ENCODE measurements around the gene CCSAP. TPM values are rescaled to one million over a fixed set of nuclear protein-coding genes. Genes with fewer than 3 reads are reported as not detected.
A peak's percentile ranks its signal among the peaks of the same experiment; 100 is the strongest.
"Not testable (repeated sequence)": the region's sequence is repeated elsewhere in the genome, so short reads cannot be mapped to it uniquely, and the experiment has no call there.

The CCSAP gene
- total RNA-seq, 1 donor from 2014 or later, result 8.0 TPM

GRCh38 chr1:229296541-229296941 is 46.3 kb downstream of the CCSAP start:
- Histone ChIP-seq H3K27me3 (ENCODE audit: insufficient read depth, low read length) (no peaks in the 10 kb centered on the region), H3K9me3 (ENCODE audit: insufficient read depth, low read depth, low read length) (no peaks in the 10 kb centered on the region), H3K9ac (ENCODE audit: low read length) (no peak overlapping the region), H3K36me3 (ENCODE audit: insufficient read depth, low read length) (peaks cover 14% of the 10 kb centered on the region), H3K79me2 (ENCODE audit: insufficient read depth, low read length) (no peaks in the 10 kb centered on the region), H4K20me1 (ENCODE audit: insufficient read depth, low read length) (no peaks in the 10 kb centered on the region), H2AFZ (ENCODE audit: low read depth, low read length) (no peak overlapping the region), H3K4me1 (ENCODE audit: insufficient read depth, low read length) (peaks cover 3% of the 10 kb centered on the region), H3K27ac (ENCODE audit: low read depth, low read length) (peak overlapping the region; percentile 33), H3K4me3 (ENCODE audit: insufficient read depth, low read depth, low read length) (no peak overlapping the region), H3K4me2 (ENCODE audit: low read length) (no peak overlapping the region)
- DNase-seq (ENCODE audit: low read depth) (peak; percentile 77), FAIRE-seq (no peak)
- Mint-ChIP-seq H3K4me3 (ENCODE audit: unreplicated experiment) (no peak overlapping the region), H3K36me3 (ENCODE audit: low read depth, unreplicated experiment) (peaks cover 23% of the 10 kb centered on the region), H3K4me1 (ENCODE audit: low read depth, unreplicated experiment) (peaks cover 26% of the 10 kb centered on the region), H3K27ac (ENCODE audit: unreplicated experiment) (peak overlapping the region; percentile 85), H3K27me3 (ENCODE audit: low read depth, unreplicated experiment) (no peaks in the 10 kb centered on the region), H3K9me3 (ENCODE audit: unreplicated experiment) (no peaks in the 10 kb centered on the region)
- TF ChIP-seq CTCF (IDR thresholded peaks at IDR 0.05; ENCODE audit: insufficient read depth, low read depth, low read length), result no peak
- no peak for TF ChIP-seq EZH2 (IDR thresholded peaks at IDR 0.05; ENCODE audit: insufficient read depth, low read length)

DNA sequence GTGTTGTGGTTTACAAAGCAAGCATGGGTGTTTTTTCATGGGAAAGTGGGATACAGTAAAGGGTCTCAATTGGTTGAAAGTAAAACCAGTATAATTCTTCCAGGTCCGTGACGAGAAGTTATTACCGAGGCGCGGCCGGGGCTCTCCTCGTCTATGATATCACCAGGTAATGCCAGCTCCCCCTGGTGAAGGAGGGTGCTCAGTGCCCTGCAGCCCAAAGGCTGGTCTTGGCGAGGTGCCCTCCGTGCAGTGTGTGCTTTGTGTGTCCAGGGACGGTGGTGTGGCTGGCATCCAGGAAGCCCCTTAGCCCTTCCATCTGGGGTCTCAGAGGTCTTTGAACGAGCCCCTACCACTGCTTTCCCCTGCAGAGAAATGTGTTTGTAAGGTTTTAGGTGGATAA is 47.1 kb downstream of the CCSAP start:
- Histone ChIP-seq H3K36me3 (ENCODE audit: insufficient read depth, low read length) (peaks cover 14% of the 10 kb centered on the region), H4K20me1 (ENCODE audit: insufficient read depth, low read length) (no peaks in the 10 kb centered on the region), H3K4me3 (ENCODE audit: insufficient read depth, low read depth, low read length) (no peak overlapping the region), H3K27me3 (ENCODE audit: insufficient read depth, low read length) (no peaks in the 10 kb centered on the region), H2AFZ (ENCODE audit: low read depth, low read length) (no peak overlapping the region), H3K9me3 (ENCODE audit: insufficient read depth, low read depth, low read length) (no peaks in the 10 kb centered on the region), H3K4me2 (ENCODE audit: low read length) (no peak overlapping the region), H3K9ac (ENCODE audit: low read length) (no peak overlapping the region), H3K27ac (ENCODE audit: low read depth, low read length) (peak overlapping the region; percentile 20), H3K4me1 (ENCODE audit: insufficient read depth, low read length) (peaks cover 3% of the 10 kb centered on the region), H3K79me2 (ENCODE audit: insufficient read depth, low read length) (no peaks in the 10 kb centered on the region)
- no peak for FAIRE-seq
- peaks cover 26% of the 10 kb centered on the region for H3K4me1 Mint-ChIP-seq (ENCODE audit: low read depth, unreplicated experiment)
- peak overlapping the region; percentile 85 for H3K27ac Mint-ChIP-seq (ENCODE audit: unreplicated experiment)
- no peaks in the 10 kb centered on the region for H3K9me3 Mint-ChIP-seq (ENCODE audit: unreplicated experiment)
- no peak for TF ChIP-seq EZH2 (IDR thresholded peaks at IDR 0.05; ENCODE audit: insufficient read depth, low read length)
- no peak for TF ChIP-seq CTCF (IDR thresholded peaks at IDR 0.05; ENCODE audit: insufficient read depth, low read depth, low read length)
- H3K4me3 Mint-ChIP-seq (ENCODE audit: unreplicated experiment), result no peak overlapping the region
- H3K36me3 Mint-ChIP-seq (ENCODE audit: low read depth, unreplicated experiment), result peaks cover 28% of the 10 kb centered on the region
- DNase-seq (ENCODE audit: low read depth), result no peak
- no peaks in the 10 kb centered on the region for H3K27me3 Mint-ChIP-seq (ENCODE audit: low read depth, unreplicated experiment)

DNA sequence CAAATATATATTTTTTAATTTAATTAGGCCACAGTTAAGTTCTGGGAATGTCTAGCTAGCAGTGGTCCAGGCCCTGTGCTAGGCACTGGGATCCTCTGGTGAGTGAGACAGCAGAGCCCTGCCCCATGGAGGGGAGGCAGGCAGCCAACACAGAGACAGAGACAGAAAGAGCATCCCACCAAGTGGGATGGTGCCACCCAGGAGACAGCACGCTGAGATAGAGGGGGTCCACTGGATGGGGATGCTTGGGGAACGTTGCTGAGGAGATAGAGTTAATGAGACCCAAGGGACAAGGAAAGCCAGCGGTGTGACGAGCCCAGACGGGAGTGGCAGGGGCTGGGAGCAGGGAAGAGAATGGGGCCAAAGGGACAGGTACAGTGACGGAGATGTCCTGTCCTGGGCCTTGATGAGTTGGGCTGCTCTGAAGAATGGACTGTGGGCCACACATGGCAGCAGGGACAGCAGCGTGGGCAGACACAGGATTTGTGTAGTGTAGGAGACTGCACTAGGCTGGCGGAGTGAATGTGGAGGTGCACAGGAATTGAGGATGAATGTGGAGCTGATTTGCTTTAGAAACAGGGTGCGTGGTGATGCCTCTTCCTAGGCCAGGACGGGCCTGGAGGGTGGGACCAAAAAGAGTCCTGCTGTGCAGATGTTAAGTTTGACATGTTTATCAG is 49.2 kb downstream of the CCSAP start:
- no peak overlapping the region for H2AFZ ChIP-seq (ENCODE audit: low read depth, low read length)
- Mint-ChIP-seq H3K27me3 (ENCODE audit: low read depth, unreplicated experiment) (no peaks in the 10 kb centered on the region), H3K27ac (ENCODE audit: unreplicated experiment) (peak overlapping the region; percentile 45), H3K4me3 (ENCODE audit: unreplicated experiment) (no peak overlapping the region), H3K9me3 (ENCODE audit: unreplicated experiment) (no peaks in the 10 kb centered on the region), H3K4me1 (ENCODE audit: low read depth, unreplicated experiment) (peaks cover 19% of the 10 kb centered on the region), H3K36me3 (ENCODE audit: low read depth, unreplicated experiment) (peaks cover 34% of the 10 kb centered on the region)
- H3K9me3 ChIP-seq (ENCODE audit: insufficient read depth, low read depth, low read length), result no peaks in the 10 kb centered on the region
- H3K36me3 ChIP-seq (ENCODE audit: insufficient read depth, low read length), result no peaks in the 10 kb centered on the region
- no peaks in the 10 kb centered on the region for H3K79me2 ChIP-seq (ENCODE audit: insufficient read depth, low read length)
- no peak for TF ChIP-seq CTCF (IDR thresholded peaks at IDR 0.05; ENCODE audit: insufficient read depth, low read depth, low read length)
- no peak for TF ChIP-seq EZH2 (IDR thresholded peaks at IDR 0.05; ENCODE audit: insufficient read depth, low read length)
- no peak for DNase-seq (ENCODE audit: low read depth)
- no peak overlapping the region for H3K27ac ChIP-seq (ENCODE audit: low read depth, low read length)
- no peak overlapping the region for H3K4me2 ChIP-seq (ENCODE audit: low read length)
- no peak for FAIRE-seq
- no peaks in the 10 kb centered on the region for H3K27me3 ChIP-seq (ENCODE audit: insufficient read depth, low read length)
- no peak overlapping the region for H3K9ac ChIP-seq (ENCODE audit: low read length)
- peaks cover 3% of the 10 kb centered on the region for H3K4me1 ChIP-seq (ENCODE audit: insufficient read depth, low read length)
- peaks cover 6% of the 10 kb centered on the region for H4K20me1 ChIP-seq (ENCODE audit: insufficient read depth, low read length)
- no peak overlapping the region for H3K4me3 ChIP-seq (ENCODE audit: insufficient read depth, low read depth, low read length)

- not testable (repeated sequence) for H3K27ac Mint-ChIP-seq (ENCODE audit: unreplicated experiment); H3K27me3 Mint-ChIP-seq (ENCODE audit: low read depth, unreplicated experiment)
Measured at GRCh38 chr1:229291686-229292085, 51.2 kb downstream of the CCSAP start.

More at GRCh38 chr1:229291686-229292085, 51.2 kb downstream of the CCSAP start:
- not testable (repeated sequence) for H3K9ac ChIP-seq (ENCODE audit: low read length); H3K27me3 ChIP-seq (ENCODE audit: insufficient read depth, low read length); H3K4me2 ChIP-seq (ENCODE audit: low read length); H3K9me3 ChIP-seq (ENCODE audit: insufficient read depth, low read depth, low read length); H3K4me3 Mint-ChIP-seq (ENCODE audit: unreplicated experiment); H3K9me3 Mint-ChIP-seq (ENCODE audit: unreplicated experiment); FAIRE-seq; H3K4me3 ChIP-seq (ENCODE audit: insufficient read depth, low read depth, low read length); H3K27ac ChIP-seq (ENCODE audit: low read depth, low read length); H3K36me3 ChIP-seq (ENCODE audit: insufficient read depth, low read length); H3K4me1 ChIP-seq (ENCODE audit: insufficient read depth, low read length); H2AFZ ChIP-seq (ENCODE audit: low read depth, low read length); DNase-seq (ENCODE audit: low read depth)
- Mint-ChIP-seq H3K4me1 (ENCODE audit: low read depth, unreplicated experiment) (peaks cover 18% of the 10 kb centered on the region), H3K36me3 (ENCODE audit: low read depth, unreplicated experiment) (peaks cover 36% of the 10 kb centered on the region)
- Histone ChIP-seq H3K79me2 (ENCODE audit: insufficient read depth, low read length) (peaks cover 11% of the 10 kb centered on the region), H4K20me1 (ENCODE audit: insufficient read depth, low read length) (peaks cover 21% of the 10 kb centered on the region)

All from astrocyte (in vitro differentiated cells and primary cell).